Effector CD8-positive, alpha-beta T cell (primary cell): ENCODE measurements around the gene PRKG1.

Experiments
- DNase-seq: peaks from one replicate; lab custom pipeline; 2025; lab: John Stamatoyannopoulos, UW

The PRKG1 gene

DNA sequence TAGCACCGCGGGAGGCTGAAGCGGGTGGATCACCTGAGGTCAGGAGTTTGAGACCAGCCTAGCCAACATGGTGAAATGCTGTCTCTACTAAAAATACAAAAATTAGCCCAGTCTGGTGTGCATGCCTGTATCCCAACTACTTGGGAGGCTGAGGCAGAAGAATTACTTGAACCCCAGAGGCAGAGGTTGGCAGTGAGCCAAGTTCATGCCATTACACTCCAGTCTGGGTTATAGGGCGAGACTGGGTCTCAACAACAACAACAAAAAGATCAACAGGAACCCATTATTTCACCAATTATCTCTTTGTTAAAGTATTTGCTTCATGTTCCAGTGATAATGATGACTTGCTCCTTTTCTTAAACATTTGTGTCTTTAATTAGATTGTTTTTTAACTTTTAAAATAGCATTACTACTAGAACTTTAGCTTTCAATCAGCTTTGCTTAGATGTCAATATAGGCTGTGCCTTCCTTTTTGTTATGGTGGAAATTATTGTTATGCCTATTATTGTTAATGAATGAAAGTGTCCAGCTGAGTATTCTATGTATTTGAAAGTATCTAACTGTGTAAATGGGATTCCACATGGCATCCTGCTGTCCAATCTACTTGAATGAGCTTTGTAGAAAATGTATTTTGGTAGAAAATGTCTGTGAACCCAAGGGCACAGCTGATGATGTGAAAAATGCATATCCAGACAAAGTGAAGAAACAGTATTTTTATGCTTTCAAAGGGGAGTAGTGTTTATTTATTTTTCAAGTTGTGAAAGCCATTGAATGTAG lies 686.8 kb downstream of the PRKG1 start:
- no peak for DNase-seq

DNA sequence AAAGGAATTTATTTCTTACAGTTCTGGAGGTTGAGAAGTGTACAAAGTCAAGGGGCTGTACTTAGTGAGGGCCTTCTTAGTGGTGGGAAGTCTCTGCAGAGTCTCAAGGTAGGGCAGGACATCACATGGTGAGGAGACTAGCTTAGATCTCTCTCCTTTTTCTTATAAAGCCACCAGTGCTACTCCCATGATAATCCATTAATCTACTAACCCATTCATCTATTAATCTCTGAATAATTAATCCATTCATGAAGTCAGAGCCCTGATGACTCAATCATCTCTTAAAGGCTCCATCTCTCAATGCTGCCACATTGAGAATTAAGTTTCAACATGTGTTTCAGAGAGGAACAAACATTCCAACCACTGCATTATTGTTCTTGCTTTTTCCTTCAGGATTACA lies 689.5 kb downstream of the PRKG1 start:
- DNase-seq = no peak

DNA sequence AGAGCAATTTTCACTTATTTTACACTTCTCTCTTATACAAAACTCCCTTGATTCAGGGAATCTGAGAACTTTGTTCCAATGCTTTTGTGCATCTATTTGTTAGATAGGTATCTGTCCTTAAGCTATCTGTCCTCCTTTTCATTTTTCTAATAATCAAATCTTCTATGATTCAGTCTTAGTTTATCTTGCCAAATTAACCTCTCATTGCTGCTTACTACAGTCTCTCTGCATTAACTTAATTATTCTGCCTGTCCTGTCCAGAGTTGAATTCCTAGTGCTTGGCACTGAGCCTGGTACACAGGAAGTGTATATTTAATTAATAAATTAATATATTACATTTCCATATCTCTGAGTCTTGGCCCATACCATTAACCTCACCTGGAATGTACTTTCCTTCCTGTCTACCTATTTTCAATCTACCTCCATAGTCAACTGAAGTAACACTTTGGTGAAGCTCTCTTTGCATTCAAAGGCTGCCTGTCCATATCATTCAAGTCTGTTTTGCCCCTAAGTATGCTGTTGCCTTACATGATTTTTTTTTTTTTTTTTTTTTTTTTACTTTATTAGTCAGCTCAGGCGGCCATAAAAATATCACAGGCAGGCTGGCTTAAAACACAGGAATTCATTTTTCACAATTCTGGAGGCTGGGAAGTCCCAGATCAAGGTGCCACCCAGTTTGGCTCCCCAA lies 691.1 kb downstream of the PRKG1 start:
- no peak for DNase-seq

DNA sequence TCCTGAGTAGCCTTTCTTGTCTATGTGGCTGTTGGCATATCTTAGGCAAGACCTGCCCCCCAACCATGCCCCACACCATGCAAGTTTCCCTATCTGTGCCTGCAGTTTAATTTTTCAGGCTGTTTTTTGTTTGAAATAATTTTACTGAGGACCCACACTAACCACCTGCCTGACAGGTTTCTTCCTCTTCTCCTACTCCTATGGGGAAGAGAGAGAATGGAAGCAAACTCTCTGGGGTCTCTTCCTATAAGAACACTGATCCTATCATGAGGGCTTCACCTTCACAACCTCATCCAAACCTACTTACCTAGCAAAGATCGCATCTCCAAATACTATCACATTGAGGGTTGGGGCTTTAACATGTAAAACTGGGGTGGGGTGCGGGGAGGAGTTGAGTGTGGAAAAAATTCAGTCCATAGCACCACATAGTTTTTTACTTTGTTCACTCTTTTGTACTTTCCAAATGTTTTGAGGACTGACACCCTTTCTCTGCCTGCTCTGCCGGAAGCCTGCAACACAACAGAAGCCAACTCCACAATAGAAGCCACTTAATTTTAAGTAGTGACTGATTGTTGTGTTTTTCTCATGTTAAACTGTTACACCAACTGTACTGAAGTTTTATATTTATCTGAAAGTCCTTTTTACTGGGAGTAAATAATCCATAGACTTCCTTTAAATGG lies 692.3 kb downstream of the PRKG1 start:
- no peak for DNase-seq

DNA sequence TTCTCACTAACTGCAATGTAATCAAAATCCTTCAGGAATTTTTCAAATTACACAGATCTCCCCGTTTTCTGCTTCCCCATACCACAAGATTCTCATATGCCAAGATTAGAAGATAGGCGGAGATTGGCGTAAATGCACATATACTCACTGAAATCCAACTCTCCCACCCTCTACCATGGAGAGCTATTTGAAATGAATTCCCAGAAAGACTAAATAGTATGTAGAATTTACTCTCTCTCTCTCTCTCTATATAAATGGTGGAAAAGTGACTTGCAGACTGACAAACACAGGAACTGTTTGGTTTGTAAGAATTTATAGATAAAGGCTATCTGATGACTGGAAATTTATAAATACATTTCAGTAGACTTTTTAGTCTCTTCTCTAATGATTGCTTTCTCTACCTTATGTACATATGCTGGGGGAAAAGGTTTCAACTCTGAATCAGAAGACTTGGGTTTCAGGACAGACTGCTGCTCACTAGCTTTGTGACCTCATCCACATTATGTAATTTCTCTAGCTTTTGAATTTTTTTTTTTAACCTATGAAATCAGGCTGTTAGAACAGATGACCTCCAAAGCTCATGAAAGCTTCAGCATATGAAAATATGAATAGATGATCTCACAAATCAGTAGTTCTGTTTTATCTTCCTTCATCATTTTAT lies 692.9 kb downstream of the PRKG1 start:
- no peak for DNase-seq

DNA sequence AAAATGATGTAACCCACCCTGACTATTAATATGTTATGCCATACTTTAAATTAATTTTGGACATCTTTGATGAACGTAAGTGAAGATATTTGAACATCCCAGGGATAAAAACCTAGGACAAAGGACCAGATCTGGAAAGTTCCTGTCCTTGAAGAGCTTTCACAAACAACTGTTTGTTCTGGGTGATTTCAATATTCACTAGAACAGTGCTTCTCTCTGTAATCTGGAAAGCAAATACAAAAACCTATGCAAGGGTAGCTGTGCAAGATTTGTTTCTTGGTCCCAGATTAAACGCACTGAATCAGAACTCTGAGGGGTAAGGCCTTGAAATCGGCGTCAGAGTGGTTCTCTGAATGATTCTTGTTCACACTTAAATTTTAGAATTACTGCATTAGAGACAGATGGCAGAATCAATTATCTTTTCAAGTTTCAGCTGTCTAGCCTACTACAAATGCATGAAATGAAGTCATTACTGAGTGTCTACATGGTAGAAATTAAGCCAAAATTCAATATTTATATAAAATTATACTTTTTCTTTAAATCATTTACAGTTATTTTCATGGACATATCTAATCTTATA lies 694.7 kb downstream of the PRKG1 start:
- DNase-seq = no peak

DNA sequence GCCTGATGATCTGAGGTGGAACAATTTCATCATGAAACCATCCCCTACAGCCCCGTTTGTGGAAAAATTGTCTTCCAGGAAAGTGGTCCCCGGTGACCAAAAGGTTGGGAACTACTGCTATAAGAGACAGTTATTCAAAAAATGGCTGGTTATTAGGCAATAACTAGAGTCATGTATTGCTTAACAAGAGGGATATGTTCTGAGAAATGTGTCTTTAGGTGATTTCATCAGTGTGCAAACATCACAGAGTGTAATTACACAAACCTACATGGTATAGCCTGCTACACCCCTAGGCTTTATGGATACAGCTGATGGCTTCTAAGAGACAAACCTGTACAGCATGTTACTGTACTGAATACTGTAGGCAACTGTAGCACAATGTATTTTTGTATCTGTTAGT lies 696.4 kb downstream of the PRKG1 start:
- no peak for DNase-seq

DNA sequence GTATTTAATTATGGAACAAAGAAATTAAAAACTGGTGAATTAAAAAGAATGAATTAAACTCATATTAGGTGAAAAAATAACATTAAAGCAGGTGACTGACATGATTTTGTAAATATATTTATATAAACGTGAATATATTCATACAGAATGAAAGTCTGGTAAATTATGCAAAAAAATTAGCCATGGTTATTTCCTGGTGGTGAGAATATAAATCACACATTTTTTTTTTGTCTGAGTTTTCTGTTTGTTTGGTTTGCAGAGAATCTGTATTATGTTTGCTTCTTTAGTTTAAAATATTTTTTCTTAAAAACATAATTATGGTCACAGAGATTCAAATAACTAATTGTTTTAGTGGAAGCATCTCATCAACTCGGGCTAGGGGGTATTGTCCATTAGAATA lies 698.1 kb downstream of the PRKG1 start:
- DNase-seq = no peak

DNA sequence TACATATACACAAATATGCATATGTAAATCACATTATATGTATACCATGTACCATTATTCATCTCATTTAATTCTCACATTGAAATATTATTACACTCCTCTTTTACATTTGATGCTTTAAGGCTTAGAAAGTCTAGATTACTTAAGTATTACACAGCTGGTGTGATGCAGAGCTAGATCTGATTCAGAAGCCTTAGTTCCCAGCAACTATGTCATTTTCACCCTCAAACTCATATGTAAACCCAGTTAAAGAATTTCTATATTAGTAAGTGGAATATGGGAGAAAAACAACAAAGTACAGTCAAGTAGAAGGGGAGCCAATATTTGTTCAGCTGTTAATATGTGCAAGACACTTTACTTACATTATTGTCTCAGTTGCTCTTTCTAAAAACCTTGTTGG lies 699.4 kb downstream of the PRKG1 start:
- DNase-seq = no peak

DNA sequence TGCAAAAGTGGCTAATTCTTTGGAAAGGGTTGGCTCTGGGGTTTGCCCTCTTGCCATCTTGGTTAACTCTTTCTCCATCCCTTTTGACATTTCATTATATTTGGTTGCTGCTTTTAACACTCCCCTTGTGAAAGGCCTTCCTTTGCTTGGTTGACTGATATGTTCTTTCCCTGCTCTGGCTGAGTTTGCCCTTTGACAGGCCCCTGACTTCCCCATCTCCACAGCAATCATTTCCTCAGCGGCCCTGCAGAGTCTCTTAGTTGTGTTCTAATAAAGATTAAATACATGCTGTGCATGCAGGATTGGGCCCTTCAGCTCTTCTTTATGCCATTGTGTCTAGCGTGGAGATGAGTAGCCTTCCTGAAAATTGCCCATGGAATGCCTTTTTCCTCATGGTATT lies 709.7 kb downstream of the PRKG1 start:
- DNase-seq = no peak

DNA sequence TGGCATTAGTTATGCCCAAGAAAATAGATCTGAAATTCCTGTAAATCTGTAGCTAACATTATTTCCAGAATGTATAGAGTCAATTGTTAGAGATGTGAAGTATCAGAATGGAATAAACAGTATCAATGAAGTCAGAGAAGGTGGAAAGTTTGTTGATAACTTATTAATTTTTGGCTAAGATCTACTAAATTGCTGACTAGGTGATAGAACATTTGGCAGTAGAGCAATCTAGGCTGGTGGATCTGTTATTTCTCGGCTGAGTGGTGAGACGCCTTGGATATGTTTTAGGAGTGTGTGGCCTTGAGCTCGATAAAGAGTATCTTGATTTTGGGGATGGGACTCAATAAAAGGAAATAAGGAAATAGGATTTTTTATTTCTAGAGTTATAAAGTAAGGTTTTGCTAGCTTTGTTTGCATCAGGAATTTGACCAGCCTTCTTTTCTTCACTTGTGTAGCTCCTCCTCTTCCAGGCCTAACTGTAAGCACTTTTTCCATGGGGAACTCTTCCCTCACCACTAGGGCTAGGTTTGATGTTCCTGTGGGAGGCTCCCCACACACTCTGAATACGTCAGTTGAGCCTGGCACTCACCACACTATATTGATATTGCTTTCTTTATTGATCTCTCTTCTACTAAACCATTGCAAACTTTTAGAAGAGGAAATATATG lies 711.9 kb downstream of the PRKG1 start:
- DNase-seq = no peak

DNA sequence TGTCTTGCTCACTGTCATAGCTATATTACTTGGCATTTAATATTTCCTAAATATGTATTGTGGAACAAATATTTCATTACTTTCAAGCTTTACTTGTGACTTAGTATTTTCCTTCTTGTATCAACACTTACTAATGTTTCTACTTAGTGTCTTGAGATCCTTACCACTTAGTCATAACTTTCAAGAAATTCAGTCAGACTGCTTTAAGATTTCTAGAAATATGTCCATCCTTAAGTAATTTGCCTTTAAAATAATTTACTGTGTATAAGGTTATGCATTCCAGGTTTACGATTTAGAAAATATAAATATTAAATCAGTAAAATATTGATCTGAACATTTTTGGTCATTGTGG lies 712.4 kb downstream of the PRKG1 start:
- no peak for DNase-seq

DNA sequence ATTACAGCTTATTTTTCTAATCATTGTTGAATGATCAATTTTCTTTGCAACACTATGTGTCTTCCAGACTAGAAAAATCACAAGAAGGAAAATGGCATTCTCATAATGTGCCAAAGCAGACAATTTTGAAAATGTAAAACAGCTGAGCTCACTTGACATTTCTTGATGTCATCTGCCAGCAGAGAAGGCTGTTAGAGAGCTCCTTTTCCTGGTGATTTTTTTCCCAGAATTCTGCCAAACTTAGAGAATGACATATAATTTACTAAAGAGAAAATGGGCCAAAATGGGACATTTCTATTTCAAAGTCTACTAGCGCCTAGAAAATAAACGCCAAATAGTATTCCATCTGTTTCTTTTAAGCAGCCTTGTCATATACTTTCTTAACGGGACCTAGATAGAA lies 714.0 kb downstream of the PRKG1 start:
- DNase-seq = no peak

DNA sequence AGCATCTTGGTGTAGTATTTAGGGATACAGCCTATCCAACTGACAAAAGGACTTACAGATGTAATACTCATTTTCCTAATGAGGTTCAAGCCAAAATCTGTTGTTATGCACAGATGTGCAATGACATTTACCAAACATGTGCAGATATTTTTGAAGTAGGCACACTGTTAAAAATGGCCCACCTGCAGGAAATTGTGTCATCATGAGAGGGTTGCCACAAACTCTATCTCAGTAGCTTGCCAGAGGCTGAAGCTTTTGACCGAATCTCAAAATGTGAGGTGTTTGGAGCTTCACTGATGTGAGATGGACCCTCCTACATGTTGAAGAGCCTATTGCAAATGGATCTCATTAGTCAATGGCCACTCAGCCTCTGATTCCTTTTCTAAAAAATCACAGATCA lies 714.8 kb downstream of the PRKG1 start:
- DNase-seq = no peak

DNA sequence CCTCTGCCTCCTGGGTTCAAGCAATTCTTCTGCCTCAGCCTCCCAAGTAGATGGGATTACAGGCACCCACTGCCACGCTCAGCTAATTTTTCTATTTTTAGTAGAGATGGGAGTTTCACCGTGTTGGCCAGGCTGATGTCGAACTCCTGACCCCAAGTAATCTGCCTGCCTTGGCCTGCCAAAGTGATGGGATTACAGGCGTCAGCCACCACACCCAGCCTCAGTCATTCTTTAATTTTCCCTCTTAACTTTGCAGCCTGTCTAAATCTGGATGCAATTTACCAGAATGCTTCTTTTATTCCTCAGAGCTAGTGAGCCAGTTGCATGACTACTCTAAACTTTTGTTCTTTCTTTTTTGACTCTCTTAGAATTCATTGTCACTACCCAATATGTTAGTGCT lies 715.6 kb downstream of the PRKG1 start:
- DNase-seq = no peak

DNA sequence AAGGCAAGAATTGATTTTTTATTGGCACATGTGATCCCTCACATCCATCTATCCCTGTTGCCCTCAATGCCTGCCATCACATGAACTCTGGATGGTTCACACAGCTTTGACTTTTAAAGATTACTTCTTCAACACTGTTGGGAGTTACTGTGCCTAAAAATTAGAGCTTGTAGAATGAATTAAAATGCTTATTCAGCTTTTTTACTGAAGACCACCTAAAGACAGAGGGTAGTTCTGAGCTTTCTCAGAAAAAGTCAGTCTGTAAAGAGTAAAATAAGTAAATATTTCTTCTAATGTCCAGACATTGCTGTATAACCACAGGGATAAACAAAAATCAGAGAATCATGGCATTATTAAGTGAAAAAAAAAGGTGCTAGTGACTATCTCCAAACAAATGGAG lies 718.4 kb downstream of the PRKG1 start:
- no peak for DNase-seq

DNA sequence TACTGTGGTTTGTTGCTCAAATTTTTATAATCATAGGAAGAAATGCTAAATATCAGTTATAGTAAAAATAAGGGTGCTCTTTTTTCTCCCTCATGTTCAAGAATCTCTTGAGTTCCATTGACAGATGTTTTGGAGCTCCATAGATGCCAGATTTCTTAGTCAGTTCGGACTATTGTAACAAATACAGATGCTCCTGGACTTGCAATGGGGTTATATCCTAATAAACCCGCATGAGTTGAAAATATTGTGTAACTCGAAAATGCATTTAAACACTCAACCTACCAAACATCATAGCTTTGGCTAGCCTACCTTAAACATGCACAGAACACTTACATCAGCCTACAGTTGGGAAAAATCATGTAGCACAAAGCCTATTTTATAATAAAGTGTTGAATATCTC lies 725.8 kb downstream of the PRKG1 start:
- DNase-seq = no peak

DNA sequence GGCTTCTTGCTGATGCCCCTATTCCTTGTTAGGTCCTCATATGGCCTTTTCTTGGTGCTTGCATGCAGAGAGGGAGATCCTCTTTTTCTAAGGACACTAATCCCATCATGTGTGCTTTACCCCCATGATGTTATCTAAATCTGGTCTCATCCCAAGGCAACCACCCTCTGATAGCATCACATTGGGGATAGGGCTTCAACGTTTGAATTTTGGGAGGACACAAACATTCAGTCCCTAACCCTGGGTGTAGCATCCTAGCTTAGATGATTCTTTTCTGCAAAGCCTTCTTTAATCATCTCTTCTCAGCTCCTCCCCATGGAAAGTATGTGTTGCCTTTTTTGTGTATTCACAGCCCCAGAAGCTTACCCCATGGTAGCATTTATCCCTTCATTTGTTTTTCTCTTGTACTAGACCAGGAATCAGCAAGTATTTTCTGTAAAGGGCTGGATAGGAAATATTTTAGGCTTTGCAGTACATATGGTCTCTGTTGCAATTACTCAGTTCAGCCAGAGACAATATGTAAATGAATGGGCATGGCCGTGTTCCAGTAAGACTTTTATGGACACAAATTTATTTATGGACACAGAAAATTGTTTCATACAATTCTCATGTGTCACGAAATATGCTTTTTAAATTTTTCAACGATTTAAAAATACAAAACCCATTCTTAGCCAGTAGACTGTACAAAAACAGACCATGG lies 726.6 kb downstream of the PRKG1 start:
- DNase-seq = no peak

DNA sequence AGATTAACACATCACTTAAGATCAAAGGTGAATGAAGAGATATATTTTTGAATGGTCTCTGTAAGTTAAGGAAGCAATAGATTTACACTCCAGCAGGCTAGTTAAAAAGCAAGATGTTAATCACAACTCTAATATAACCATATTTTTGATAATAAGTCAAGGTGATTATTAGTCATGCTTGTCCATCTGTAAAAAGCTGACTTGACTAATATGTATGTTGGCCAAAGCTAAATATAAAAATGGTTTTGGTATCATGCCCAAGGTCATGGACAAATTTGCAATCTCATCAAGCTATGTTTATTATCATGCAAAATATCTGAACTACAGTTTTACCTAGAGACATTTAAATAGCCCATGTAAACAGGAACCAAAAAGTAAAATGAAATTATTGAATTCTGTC lies 727.7 kb downstream of the PRKG1 start:
- no peak for DNase-seq

DNA sequence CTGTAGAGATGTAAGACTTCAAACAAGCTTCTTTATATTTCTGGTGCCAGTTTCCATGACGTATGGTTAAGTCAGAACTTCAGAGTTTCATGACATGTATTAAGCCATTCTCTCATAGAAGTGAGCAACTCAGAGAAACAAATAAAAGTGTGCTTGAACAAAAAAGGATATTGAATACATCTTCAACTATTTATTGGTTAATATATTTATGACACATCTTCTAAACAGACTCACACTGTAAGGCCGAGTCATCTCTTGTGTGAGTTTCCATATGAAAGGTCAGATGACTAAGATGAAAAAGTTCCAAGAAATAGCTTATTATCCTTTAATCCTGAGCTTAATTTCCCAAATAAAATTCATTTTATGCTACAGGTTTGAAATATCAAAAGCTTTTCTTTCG lies 730.6 kb downstream of the PRKG1 start:
- DNase-seq = no peak
